BLaER1 treated with 17β-estradiol and CSF1 and Interleukin-3, amounts not matched to agents 10 nM and 100 nM (cell line): ENCODE results near the gene BACE1.
A peak's percentile ranks its signal among the peaks of the same experiment; 100 is the strongest.
"Not testable (repeated sequence)": the region's sequence is repeated elsewhere in the genome, so short reads cannot be mapped to it uniquely, and the experiment has no call there.

ENCODE experiments used
- H3K27ac ChIP-seq, 11 experiments: shearing (Covaris generic); formaldehyde crosslinking; 2 replicates each; pipeline ENCODE4 v1.8.1; 2022
- H3K27me3 ChIP-seq, 11 experiments: shearing (Covaris generic); formaldehyde crosslinking; 2 replicates each; pipeline ENCODE4 v1.8.1; 2022
- H3K36me3 ChIP-seq, 11 experiments: shearing (Covaris generic); formaldehyde crosslinking; 2 replicates each; pipeline ENCODE4 v1.8.1; 2022
- H3K4me1 ChIP-seq, 10 experiments: shearing (Covaris generic); formaldehyde crosslinking; 2 replicates each; pipeline ENCODE4 v1.8.1; 2022
- H3K4me2 ChIP-seq, 11 experiments: shearing (Covaris generic); formaldehyde crosslinking; 2 replicates each; pipeline ENCODE4 v1.8.1; 2022
- H3K4me3 ChIP-seq, 10 experiments: shearing (Covaris generic); formaldehyde crosslinking; 2 replicates each; pipeline ENCODE4 v1.8.1; 2022
- H3K9ac ChIP-seq, 11 experiments: shearing (Covaris generic); formaldehyde crosslinking; 2 replicates each; pipeline ENCODE4 v1.8.1; 2022
- H3K9me3 ChIP-seq, 11 experiments: shearing (Covaris generic); formaldehyde crosslinking; replicated peaks in 1 of 11; 2 replicates each; pipeline ENCODE4 v1.8.1; 2022
- H4K20me1 ChIP-seq, 11 experiments: shearing (Covaris generic); formaldehyde crosslinking; 2 replicates each; pipeline ENCODE4 v1.8.1; 2022
- Cebpa-rat ChIP-seq, 11 experiments: shearing (Covaris generic); IDR thresholded peaks; 2 replicates each; pipeline ENCODE4 v1.8.1; 2022

BACE1 gene

DNA sequence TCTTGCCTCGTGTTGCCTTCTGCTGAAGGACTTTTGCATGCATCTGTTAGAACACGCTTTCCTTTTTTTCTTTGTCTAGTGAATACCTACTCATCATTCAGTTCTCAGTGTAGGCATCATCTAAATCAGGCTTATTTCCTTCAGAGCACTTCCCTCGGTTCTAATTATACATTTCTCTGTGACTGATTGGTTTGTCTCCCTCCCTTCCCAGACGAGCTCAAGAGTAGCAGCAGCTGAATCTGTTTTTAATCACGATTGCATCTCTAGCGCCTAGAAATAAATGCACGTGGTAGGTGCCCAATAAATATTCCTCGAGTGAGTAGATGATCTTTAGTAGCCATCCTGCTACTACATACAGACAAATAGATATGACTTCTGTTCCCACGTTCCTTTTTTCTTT, 17.9 kb upstream of the BACE1 start:
- peaks cover 0 to 51% (median 13%) of the 10 kb centered on the region in 11 experiments; a peak in 15 of 22 replicates for H3K36me3 ChIP-seq

DNA sequence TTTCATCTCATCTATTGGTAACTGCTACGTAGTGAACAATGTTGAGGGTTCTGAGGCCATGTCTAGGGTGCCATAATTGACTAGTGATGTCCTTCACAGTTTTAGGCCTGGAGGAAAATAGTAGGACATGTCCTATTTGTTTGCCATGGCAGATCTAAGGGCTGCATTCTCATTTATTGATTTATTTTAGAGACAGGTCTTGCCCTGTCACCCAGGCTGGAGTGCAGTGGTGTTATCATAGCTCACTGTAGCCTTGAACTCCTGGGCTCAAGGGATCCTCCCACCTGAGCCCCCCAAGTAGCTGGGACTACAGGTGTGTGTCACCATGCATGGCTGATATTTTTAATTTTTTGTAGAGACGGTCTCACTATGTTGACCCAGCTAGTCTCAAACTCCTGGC, 16.8 kb upstream of the BACE1 start:
- Histone ChIP-seq H3K9ac (no peak overlapping the region), H3K9me3 (no peaks in the 10 kb centered on the region), H3K4me2 (no peak overlapping the region), H3K27me3 (no peaks in the 10 kb centered on the region), H3K27ac (no peak overlapping the region), H3K36me3 (peaks cover 0 to 40% (median 3%) of the 10 kb centered on the region in 11 experiments; a peak in 6 of 22 replicates), H4K20me1 (peaks cover 0 to 13% (median 0%) of the 10 kb centered on the region in 11 experiments; a peak in 2 of 22 replicates), H3K4me3 (no peak overlapping the region), H3K4me1 (peaks cover 12 to 31% (median 20%) of the 10 kb centered on the region in 10 experiments)
- no peak for TF ChIP-seq Cebpa-rat (IDR thresholded peaks at IDR 0.05)

More for the DNA sequence above, 17.9 kb upstream of the BACE1 start:
- Histone ChIP-seq H3K27ac (no peak overlapping the region), H3K4me3 (no peak overlapping the region), H4K20me1 (peaks cover 0 to 19% (median 0%) of the 10 kb centered on the region in 11 experiments; a peak in 2 of 22 replicates), H3K4me1 (peaks cover 4 to 27% (median 12%) of the 10 kb centered on the region in 10 experiments), H3K9me3 (no peaks in the 10 kb centered on the region), H3K9ac (no peak overlapping the region), H3K27me3 (no peaks in the 10 kb centered on the region), H3K4me2 (no peak overlapping the region)
- TF ChIP-seq Cebpa-rat (IDR thresholded peaks at IDR 0.05), result no peak

DNA sequence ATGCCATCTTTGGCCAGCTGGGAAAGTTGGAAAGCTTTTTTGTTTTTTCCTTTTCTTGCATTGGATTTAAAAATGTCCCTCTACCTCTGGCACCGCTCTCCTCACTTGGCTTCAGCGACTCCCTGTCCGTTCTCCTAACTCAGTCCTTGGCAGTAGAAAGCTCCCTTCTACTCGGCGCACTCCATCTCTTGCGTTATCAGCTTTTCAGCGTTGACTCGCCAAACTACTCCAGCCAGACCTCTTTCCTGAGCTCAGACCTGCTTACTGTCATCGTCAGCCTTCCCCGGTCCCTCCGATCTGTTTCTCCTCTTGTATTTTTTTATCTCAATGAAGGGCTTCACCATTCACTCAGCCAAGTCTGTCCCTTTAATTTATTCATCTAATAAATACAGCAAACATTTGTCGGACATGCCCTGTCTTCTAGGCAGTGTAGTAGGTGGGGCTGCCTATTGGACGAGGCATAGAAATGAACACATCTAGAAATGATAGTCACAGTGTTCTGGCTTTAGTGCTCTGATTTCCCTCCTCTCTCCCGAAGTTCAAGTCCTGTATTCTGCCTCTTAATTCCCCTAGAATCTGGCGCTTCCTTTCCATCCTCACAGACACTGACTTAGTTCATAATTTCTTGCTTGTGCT, 12.4 kb upstream of the BACE1 start:
- H3K27ac ChIP-seq, result peak overlapping the region; percentile 68 to 92 (median 79)
- no peaks in the 10 kb centered on the region for H3K9me3 ChIP-seq
- peak overlapping the region; percentile 78 to 93 (median 87) for H3K9ac ChIP-seq
- peak overlapping the region; percentile 85 to 96 (median 92) for H3K4me2 ChIP-seq
- 0 out of 22 replicates have a peak, but pooled peaks cover 0 to 5% (median 0%) of the 10 kb centered on the region in 11 experiments for H3K36me3 ChIP-seq
- peak overlapping the region; percentile 66 to 81 (median 73) for H3K4me3 ChIP-seq
- H4K20me1 ChIP-seq, result peaks cover 0 to 8% (median 0%) of the 10 kb centered on the region in 11 experiments; a peak in 2 of 22 replicates
- no peaks in the 10 kb centered on the region for H3K27me3 ChIP-seq
- no peak for TF ChIP-seq Cebpa-rat (IDR thresholded peaks at IDR 0.05)
- H3K4me1 ChIP-seq, result peaks cover 12 to 27% (median 16%) of the 10 kb centered on the region in 10 experiments

DNA sequence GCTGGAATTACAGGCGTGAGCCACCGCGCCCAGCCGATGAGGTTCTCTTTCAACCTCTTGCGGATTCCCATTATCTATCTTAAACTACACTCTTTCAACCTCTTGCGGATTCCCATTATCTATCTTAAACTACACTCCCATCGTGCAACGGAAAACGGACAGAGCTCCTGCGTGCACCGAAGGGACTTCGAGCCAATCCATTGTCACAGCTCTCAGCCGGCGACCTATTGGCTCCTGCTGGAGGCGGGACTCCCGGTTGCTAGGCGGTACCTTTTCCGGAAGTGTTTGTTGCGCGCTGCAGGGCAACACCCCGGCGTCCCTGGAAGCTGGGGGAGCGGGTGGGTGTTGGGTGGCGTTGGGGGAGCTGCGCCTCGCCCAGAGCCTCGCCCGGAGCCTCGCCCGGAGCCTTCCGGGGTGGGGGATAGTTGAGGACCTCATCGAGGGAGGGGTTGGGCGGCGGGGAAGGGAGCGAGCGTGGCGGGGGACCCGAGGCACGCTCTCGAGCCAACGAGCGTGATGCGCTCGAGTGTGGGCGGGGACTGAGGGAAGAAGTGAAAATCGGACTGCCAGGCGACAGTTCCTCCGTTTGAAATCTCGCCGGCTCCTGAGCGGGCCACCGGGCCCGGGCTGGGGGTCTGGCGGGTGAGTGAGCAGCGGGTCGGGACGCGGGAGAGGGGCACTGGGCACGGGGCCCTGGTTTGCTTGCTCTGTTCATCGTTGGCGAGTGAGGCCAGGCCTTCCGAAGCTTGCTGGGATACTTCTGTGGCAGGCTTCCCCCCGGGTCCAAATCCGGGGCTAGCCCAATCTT, 11.7 kb upstream of the BACE1 start, which contains the start of gene CEP164:
Gene CEP164 (plus strand): TSS at position 288 of the 808 bp plus-strand sequence. CDS start 10,733 bp downstream, outside the sequence.
- Histone ChIP-seq H3K36me3 (0 out of 22 replicates have a peak, but pooled peaks cover 0 to 5% (median 0%) of the 10 kb centered on the region in 11 experiments), H4K20me1 (peaks cover 0 to 8% (median 0%) of the 10 kb centered on the region in 11 experiments; a peak in 2 of 22 replicates), H3K27me3 (no peaks in the 10 kb centered on the region), H3K4me2 (peak within 1 kb of the TSS; percentile 85 to 96 (median 92)), H3K27ac (peak within 1 kb of the TSS; percentile 68 to 92 (median 79)), H3K9me3 (no peaks in the 10 kb centered on the region), H3K9ac (peak within 1 kb of the TSS; percentile 78 to 93 (median 87)), H3K4me3 (peak within 1 kb of the TSS; percentile 66 to 81 (median 73)), H3K4me1 (peaks cover 12 to 27% (median 15%) of the 10 kb centered on the region in 10 experiments)
- TF ChIP-seq Cebpa-rat (IDR thresholded peaks at IDR 0.05), result no peak

DNA sequence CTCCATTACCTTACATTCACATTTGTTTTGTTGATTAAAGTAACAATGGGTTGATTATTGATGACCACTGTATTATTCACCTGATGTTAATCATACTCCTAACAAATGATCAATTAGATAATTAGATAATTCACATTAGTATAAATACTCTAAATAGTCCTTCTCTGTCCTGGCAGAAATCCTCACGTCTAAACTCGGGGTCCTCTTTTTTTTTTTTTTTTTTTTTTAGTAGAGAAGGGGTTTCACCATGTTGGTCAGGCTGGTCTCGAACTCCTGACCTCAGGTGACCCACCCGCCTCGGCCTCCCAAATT, 11.2 kb upstream of the BACE1 start:
- peak overlapping the region; percentile 45 to 93 (median 54); a peak in 16 of 22 replicates for H3K4me2 ChIP-seq
- H3K27ac ChIP-seq, result peak overlapping the region in 9 of 11 experiments; percentile 68 to 92 (median 82); a peak in 11 of 22 replicates

DNA sequence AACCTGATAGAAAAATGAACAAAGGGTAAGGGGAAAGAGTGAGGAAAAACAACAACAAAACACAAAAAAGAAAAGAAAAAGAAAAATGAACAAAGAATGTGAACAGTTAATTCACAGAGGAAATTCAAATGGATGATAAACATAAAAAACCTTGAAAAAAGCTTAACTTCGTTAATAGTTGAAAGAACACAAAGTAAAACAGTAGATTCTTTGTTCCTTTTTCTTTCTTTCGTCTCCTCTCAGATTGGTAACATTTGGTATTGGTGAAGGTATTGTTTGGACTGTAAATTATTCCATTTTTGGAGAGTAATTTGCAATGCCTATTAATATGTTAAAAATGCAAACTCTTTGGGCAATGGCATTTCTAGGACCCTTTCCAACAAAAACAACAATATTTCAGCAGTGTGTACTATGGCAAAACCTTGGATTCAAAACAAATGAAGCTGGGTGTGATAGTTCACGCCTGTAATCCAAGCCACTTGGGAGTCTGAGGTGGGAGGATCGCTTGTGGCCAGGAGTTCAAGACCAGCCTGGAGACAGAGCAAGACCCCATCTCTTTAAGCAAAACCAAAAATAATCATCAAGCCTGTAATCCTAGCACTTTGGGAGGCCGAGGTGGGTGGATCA, 3.3 kb upstream of the BACE1 start:
- no peak overlapping the region for H3K4me3 ChIP-seq
- H4K20me1 ChIP-seq, result peaks cover 0 to 5% (median 0%) of the 10 kb centered on the region in 11 experiments; a peak in 2 of 22 replicates
- no peak for TF ChIP-seq Cebpa-rat (IDR thresholded peaks at IDR 0.05)
- H3K4me2 ChIP-seq, result no peak overlapping the region
- H3K9me3 ChIP-seq, result no peaks in the 10 kb centered on the region
- no peak overlapping the region for H3K9ac ChIP-seq
- no peak overlapping the region for H3K27ac ChIP-seq
- H3K27me3 ChIP-seq, result peaks cover 24 to 42% (median 37%) of the 10 kb centered on the region in 11 experiments
- H3K36me3 ChIP-seq, result no peaks in the 10 kb centered on the region
- H3K4me1 ChIP-seq, result peaks cover 12 to 21% (median 17%) of the 10 kb centered on the region in 10 experiments

More for the DNA sequence above, 11.2 kb upstream of the BACE1 start:
- H3K36me3 ChIP-seq, H3K9me3 ChIP-seq, H4K20me1 ChIP-seq, H3K27me3 ChIP-seq: not testable (repeated sequence)
- peak overlapping the region in 10 of 11 experiments; percentile 78 to 93 (median 86); a peak in 16 of 22 replicates for H3K9ac ChIP-seq
- H3K4me3 ChIP-seq, result peak overlapping the region; percentile 66 to 81 (median 73)
- H3K4me1 ChIP-seq, result peaks cover 12 to 27% (median 15%) of the 10 kb centered on the region in 10 experiments

DNA sequence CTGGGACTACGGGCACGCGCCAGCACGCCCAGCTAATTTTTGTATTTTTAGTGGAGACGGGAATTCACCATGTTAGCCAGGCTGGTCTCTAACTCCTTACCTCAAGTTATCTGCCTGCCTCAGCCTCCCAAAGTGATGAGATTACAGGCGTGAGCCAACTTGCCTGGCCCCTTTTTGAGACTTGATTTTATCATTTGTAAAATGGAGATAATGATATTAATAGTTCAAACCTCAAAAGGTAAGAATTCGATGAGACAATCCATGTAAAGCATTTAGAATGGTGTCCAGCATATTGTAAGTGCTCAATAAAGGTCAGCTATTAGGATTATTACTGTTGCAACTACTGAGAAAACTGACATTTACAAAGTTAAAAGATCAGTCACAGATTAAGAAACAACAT, 2.7 kb upstream of the BACE1 start:
- H3K27ac ChIP-seq, result no peak overlapping the region
- H3K9me3 ChIP-seq, result no peaks in the 10 kb centered on the region
- H3K27me3 ChIP-seq, result peaks cover 24 to 47% (median 42%) of the 10 kb centered on the region in 11 experiments
- H4K20me1 ChIP-seq, result peaks cover 0 to 7% (median 0%) of the 10 kb centered on the region in 11 experiments; a peak in 2 of 22 replicates
- no peak overlapping the region for H3K9ac ChIP-seq
- peaks cover 12 to 27% (median 20%) of the 10 kb centered on the region in 10 experiments for H3K4me1 ChIP-seq
- no peak overlapping the region for H3K4me3 ChIP-seq
- no peak overlapping the region for H3K4me2 ChIP-seq
- no peaks in the 10 kb centered on the region for H3K36me3 ChIP-seq
- no peak for TF ChIP-seq Cebpa-rat (IDR thresholded peaks at IDR 0.05)

DNA sequence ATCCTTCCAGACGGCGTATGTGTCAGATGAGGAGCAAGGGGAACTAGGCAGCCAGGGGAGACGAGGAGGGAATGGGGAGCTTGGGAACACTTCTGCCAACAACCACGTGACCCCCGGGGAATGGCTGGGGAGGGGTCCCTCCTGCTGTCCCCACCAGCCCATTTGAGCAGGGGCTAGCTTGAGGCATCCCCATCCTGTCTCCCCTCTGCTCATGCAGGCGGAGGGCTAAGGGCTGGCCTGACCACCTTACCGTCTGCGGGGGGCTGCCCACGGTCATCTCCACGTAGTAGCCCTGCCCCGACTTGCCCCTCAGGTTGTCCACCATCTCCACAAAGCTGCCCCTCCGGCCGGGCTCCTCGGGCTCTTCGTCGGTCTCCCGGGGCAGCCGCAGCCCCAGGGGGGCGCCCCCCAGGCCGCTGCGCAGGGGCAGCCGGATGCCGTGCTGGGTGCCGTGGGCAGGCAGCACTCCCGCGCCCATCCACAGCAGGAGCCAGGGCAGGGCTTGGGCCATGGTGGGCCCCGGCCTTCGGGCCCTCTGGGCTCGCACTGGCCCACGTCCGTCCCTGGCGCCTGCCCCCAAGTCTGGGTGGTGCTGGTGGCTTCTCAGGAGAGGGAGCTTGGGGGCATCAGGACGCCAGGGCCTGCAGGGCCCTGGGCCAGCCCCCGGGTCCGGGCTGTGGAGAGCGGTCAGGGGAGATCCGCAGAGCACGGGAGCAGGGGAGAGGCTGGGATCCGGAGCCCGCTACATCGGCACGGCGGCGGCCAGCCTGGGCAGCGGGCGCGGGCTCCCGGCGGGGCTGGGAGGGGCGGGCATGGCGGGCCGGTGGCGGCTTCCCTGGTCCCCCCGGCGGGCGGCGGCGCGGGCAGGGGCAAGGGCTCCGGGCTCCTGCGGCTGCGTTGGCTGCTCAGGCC, 515 bp downstream of the BACE1 start:
- no peak for TF ChIP-seq Cebpa-rat (IDR thresholded peaks at IDR 0.05)
- Histone ChIP-seq H3K36me3 (no peaks in the 10 kb centered on the region), H3K9ac (peak overlapping the region; percentile 70 to 82 (median 79)), H3K4me2 (peak overlapping the region; percentile 96 to 100 (median 99)), H3K4me3 (peak overlapping the region; percentile 60 to 87 (median 74)), H3K4me1 (peaks cover 12 to 39% (median 33%) of the 10 kb centered on the region in 10 experiments), H3K27me3 (peaks cover 24 to 48% (median 43%) of the 10 kb centered on the region in 11 experiments), H3K27ac (peak overlapping the region in 10 of 11 experiments; percentile 12 to 59 (median 46); a peak in 16 of 22 replicates), H3K9me3 (no peaks in the 10 kb centered on the region), H4K20me1 (peaks cover 0 to 7% (median 0%) of the 10 kb centered on the region in 11 experiments; a peak in 3 of 22 replicates)
